Sigmoid colon (tissue), 7 donors: Measurements from ENCODE around the gene ATP1B4. TPM values are rescaled to one million over a fixed set of nuclear protein-coding genes. Genes with fewer than 3 reads are reported as not detected.

Experiments
- DNase-seq: peaks from one replicate; pipeline ENCODE4 v3.0.0-alpha.2; 2019
- H3K27ac ChIP-seq, 4 donors: fragments of 200-600 bp; sonication (generic); one replicate each; pipeline ENCODE4 v1.5.1; 2016 to 2019; ENCODE audit warnings: mild to moderate bottlenecking in 1 of 4
- H3K27me3 ChIP-seq, 3 donors: fragments of 200-600 bp; sonication (generic); one replicate each; pipeline ENCODE4 v1.5.1; 2019; ENCODE audit warnings: mild to moderate bottlenecking in 1 of 3
- H3K36me3 ChIP-seq, 4 donors: fragments of 200-600 bp; sonication (generic); one replicate each; pipeline ENCODE4 v1.5.1; 2016 to 2019
- H3K4me1 ChIP-seq, 4 donors: fragments of 200-600 bp; sonication (generic); one replicate each; pipeline ENCODE4 v1.5.1; 2017 to 2019
- H3K4me3 ChIP-seq, 4 donors: fragments of 200-600 bp; sonication (generic); one replicate each; pipeline ENCODE4 v1.5.1; 2017 to 2019; ENCODE audit warnings: mild to moderate bottlenecking in 2 of 4, moderate library complexity in 1 of 4
- H3K9me3 ChIP-seq, 4 donors: fragments of 200-600 bp in 3 of 4; sonication (generic) in 3 of 4; one replicate each; pipeline versions ENCODE4 v1.5.1 to v1.6.1; 2013 to 2019
- EP300 ChIP-seq, 4 donors: sonication (generic); formaldehyde crosslinking; IDR thresholded peaks; one replicate each; pipeline ENCODE4 v1.6.1; 2017; ENCODE audit warnings: antibody characterized with exemption in 4 of 4
- POLR2A ChIP-seq, 2 donors: fragments of 450-650 bp; IDR thresholded peaks; one replicate each; pipeline ENCODE4 v1.6.1; 2016; ENCODE audit warnings: antibody characterized with exemption in 2 of 2, mild to moderate bottlenecking in 2 of 2, moderate library complexity in 2 of 2
- POLR2AphosphoS5 ChIP-seq, 4 donors: sonication (generic); formaldehyde crosslinking; IDR thresholded peaks; one replicate each; pipeline ENCODE4 v1.6.1; 2017; ENCODE audit warnings: antibody characterized with exemption in 4 of 4
- WGBS, 2 donors: extraction: QIAGEN DNeasy Blood & Tissue Kit; methylation state at CpG; one replicate each; pipeline ENCODE4 v1.1.7; 2013; 5-methylcytosine and 5-hydroxymethylcytosine counted together
- intact Hi-C: fragments of 100-400 bp; cut with DNase I; formaldehyde crosslinking; loops from one replicate; pipeline ENCODE4 v1.15.1; 2023
- polyA plus RNA-seq, 3 donors: library from polyadenylated mRNA; stranded (reverse); fragments of 200-250 nt; gene quantifications; one replicate each; pipeline ENCODE4 v1.2.3, GENCODE V29; 2013
- total RNA-seq, 4 donors: library from RNA; depleted of rRNA; stranded (reverse); fragments of >200 nt; gene quantifications; one replicate each; pipeline ENCODE4 v1.1.0, GENCODE V29; 2016
- TF ChIP-seq, protein P1 (sequence below), 4 experiments: fragments of 450-650 bp in 3 of 4; fragments of 200-600 bp in 1 of 4; IDR thresholded peaks; one replicate each; pipeline ENCODE4 v1.5.1; 2016 to 2019; ENCODE audit warnings: antibody characterized with exemption in 4 of 4, mild to moderate bottlenecking in 3 of 4, moderate library complexity in 2 of 4
- donor health status: healthy with polysubstance abuse.
- donor health status: Bipolar disorder and iron deficiency.
- donor health status: healthy.

Gene ATP1B4
- total and polyA plus RNA-seq, 7 donors = not detected

DNA sequence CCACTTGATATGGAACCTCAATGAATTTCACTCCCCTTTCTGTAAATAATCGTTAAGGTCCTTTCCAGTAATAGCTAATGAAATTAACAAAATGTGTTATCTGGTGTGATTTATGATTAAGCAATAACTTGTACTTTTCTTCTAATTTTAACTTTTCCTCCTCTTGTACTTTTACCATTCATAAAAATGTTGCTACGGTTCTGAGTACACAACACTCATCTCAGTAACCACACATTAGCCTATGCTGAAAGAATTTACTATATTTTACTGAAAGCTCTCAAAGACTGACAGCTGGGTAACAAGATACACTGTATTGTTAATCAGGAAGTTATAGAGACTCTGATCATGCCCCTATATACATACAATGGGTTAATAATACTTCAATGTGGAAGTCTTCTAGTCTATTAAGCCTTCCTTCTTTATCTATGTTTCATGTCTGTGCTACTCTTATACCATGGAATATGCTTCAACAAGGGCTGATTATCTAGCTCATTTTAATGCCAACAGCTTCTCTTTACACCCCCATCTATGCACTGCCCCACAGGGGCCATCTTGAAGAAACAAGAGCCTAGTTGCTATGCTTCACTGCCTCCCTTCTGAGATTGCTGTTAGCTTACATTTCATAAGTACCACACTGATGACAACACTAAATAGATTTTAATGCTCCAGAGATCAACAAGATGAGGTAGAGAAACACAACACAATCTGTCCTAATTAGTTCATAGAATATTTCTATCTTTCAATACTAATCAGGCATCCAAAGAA lies 68.1 kb downstream of the ATP1B4 start:
- TF ChIP-seq, protein P1, sequence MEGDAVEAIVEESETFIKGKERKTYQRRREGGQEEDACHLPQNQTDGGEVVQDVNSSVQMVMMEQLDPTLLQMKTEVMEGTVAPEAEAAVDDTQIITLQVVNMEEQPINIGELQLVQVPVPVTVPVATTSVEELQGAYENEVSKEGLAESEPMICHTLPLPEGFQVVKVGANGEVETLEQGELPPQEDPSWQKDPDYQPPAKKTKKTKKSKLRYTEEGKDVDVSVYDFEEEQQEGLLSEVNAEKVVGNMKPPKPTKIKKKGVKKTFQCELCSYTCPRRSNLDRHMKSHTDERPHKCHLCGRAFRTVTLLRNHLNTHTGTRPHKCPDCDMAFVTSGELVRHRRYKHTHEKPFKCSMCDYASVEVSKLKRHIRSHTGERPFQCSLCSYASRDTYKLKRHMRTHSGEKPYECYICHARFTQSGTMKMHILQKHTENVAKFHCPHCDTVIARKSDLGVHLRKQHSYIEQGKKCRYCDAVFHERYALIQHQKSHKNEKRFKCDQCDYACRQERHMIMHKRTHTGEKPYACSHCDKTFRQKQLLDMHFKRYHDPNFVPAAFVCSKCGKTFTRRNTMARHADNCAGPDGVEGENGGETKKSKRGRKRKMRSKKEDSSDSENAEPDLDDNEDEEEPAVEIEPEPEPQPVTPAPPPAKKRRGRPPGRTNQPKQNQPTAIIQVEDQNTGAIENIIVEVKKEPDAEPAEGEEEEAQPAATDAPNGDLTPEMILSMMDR (IDR thresholded peaks at IDR 0.05) = no peak
- no peak for TF ChIP-seq POLR2A (IDR thresholded peaks at IDR 0.05)
- TF ChIP-seq POLR2AphosphoS5 (IDR thresholded peaks at IDR 0.05) = no peak
- TF ChIP-seq EP300 (IDR thresholded peaks at IDR 0.05) = no peak
- no peak overlapping the region for H3K4me3 ChIP-seq
- 65 to 68% methylated on average over 2 of the region's 2 CpGs for WGBS, 2 donors
- no peaks in the 10 kb centered on the region for H3K4me1 ChIP-seq
- DNase-seq = no peak
- H3K36me3 ChIP-seq = no peaks in the 10 kb centered on the region
- no peaks in the 10 kb centered on the region for H3K27me3 ChIP-seq
- no peak overlapping the region for H3K27ac ChIP-seq
- H3K9me3 ChIP-seq = no peaks in the 10 kb centered on the region
- intact Hi-C loops = no loop called here

Other genes with a start within 250 kb of the ATP1B4 start
- gene RHOXF1, start 246.2 kb upstream of the ATP1B4 start, total RNA-seq = 1 to 10 TPM in 2 of 4 donors, not detected in 2; 1.3 to 2.2 TPM
- gene RHOXF1, start 246.2 kb upstream of the ATP1B4 start, polyA plus RNA-seq = not detected
- gene RHOXF2, start 203.5 kb upstream of the ATP1B4 start, total RNA-seq = not detected
- gene RHOXF2, start 203.5 kb upstream of the ATP1B4 start, polyA plus RNA-seq = not detected
- 10 to 100 TPM in 2 of 4 donors, 1 to 10 TPM in 2; 5.8 to 13.2 (median 9.8) TPM for gene ZBTB33, start 111.3 kb upstream of the ATP1B4 start, total RNA-seq
- gene ZBTB33, start 111.3 kb upstream of the ATP1B4 start, polyA plus RNA-seq = 1 to 10 TPM; 4.2 to 5.8 (median 5.8) TPM
- 1 to 10 TPM; 1.5 to 5.9 (median 4.3) TPM for gene TMEM255A, start 50.6 kb upstream of the ATP1B4 start, total RNA-seq
- gene TMEM255A, start 50.6 kb upstream of the ATP1B4 start, polyA plus RNA-seq = 1 to 10 TPM in 2 of 3 donors, under 1 TPM in 1; 0.69 to 4.2 (median 1.8) TPM
- gene LAMP2, start 107.2 kb downstream of the ATP1B4 start, total RNA-seq = 10 to 100 TPM; 61.8 to 92.0 (median 81.1) TPM
- gene LAMP2, start 107.2 kb downstream of the ATP1B4 start, polyA plus RNA-seq = 10 to 100 TPM; 12.6 to 43.0 (median 38.9) TPM
- gene CUL4B, start 198.9 kb downstream of the ATP1B4 start, total RNA-seq = 10 to 100 TPM; 46.2 to 62.0 (median 49.9) TPM
- 10 to 100 TPM; 13.8 to 17.0 (median 15.5) TPM for gene CUL4B, start 198.9 kb downstream of the ATP1B4 start, polyA plus RNA-seq
- gene MCTS1, start 242.0 kb downstream of the ATP1B4 start, total RNA-seq = 10 to 100 TPM; 14.7 to 25.7 (median 20.7) TPM
- 10 to 100 TPM; 64.9 to 89.9 (median 64.9) TPM for gene MCTS1, start 242.0 kb downstream of the ATP1B4 start, polyA plus RNA-seq